ENCODE data around the gene GPX4.

Gene GPX4

GRCh38 chr19:1065606-1066109 is 38.1 kb upstream of the GPX4 start:
- TF ChIP-seq, protein P1, sequence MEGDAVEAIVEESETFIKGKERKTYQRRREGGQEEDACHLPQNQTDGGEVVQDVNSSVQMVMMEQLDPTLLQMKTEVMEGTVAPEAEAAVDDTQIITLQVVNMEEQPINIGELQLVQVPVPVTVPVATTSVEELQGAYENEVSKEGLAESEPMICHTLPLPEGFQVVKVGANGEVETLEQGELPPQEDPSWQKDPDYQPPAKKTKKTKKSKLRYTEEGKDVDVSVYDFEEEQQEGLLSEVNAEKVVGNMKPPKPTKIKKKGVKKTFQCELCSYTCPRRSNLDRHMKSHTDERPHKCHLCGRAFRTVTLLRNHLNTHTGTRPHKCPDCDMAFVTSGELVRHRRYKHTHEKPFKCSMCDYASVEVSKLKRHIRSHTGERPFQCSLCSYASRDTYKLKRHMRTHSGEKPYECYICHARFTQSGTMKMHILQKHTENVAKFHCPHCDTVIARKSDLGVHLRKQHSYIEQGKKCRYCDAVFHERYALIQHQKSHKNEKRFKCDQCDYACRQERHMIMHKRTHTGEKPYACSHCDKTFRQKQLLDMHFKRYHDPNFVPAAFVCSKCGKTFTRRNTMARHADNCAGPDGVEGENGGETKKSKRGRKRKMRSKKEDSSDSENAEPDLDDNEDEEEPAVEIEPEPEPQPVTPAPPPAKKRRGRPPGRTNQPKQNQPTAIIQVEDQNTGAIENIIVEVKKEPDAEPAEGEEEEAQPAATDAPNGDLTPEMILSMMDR (IDR thresholded peaks at IDR 0.05; ENCODE audit: borderline replicate concordance, insufficient read depth, low read depth, low read length), result no peak

DNA sequence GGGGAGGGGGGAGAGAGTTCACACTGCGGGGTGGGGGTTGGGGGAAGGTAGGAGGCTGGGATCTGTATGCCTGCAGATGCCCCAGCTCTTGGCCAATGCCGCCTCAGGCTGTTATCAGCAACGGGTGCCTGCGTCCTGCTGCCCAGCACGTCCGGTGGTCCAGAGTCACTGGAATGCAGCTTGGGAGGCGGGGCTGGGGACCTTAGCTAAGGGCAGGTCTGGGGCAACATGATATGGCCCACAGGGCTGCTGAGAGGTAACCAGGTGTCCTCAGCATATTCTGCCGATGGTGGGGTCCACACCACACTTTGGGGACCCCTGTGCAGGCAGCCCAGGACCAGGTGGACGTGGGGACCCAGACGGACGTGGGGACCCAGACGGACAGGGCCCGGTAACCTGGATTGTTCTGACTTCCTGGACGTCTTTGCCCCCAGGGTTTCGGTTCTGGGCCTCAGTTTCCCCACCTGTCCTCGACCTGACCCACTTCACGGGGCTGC is 37.5 kb upstream of the GPX4 start:
- peak overlapping the region; percentile 91 for H3K4me3 ChIP-seq (ENCODE audit: low read depth, low read length)
- TF ChIP-seq, protein P1 (IDR thresholded peaks at IDR 0.05; ENCODE audit: borderline replicate concordance, insufficient read depth, low read depth, low read length), result no peak

More at GRCh38 chr19:1065606-1066109, 38.1 kb upstream of the GPX4 start:
- no peak overlapping the region for H3K4me3 ChIP-seq (ENCODE audit: low read depth, low read length)

- peak within 1 kb of the TSS; percentile 91 for H3K4me3 ChIP-seq (ENCODE audit: low read depth, low read length)
These were observed 37.0 kb upstream of the GPX4 start, which contains the start of gene ARHGAP45 for GRCh38 chr19:1066748-1067340. Gene ARHGAP45 (plus strand): TSS chr19:1067167. CDS start chr19:1067406, 239 bp downstream.

DNA sequence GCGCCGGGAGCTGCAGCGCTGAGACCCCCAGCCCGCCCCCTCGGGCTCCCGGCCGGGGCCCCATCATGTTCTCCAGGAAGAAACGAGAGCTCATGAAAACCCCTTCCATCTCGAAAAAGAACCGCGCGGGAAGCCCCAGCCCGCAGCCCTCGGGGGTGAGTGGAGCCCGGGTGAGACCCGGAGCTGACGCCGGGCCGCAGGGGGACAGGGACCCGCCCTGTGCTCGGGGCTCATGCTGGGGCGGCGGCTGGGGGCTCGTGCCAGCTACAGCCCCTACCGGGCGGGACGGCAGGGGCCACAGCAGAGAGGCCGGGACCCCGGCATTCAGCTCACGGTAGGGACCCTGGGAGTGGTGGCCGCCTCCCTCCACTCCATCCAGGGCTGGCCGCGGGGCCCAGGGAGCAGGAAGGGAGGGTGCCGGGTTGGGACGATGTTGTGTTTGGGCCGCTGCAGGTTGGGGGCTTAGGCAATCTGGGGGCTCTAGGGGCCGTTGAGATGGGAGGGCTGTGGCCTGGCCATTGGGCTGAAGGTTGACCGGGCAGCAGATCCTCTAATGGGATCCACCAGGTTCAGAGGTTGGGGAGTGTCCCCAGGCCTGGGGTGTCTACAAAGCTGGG is 36.3 kb upstream of the GPX4 start:
- TF ChIP-seq, protein P1 (IDR thresholded peaks at IDR 0.05; ENCODE audit: borderline replicate concordance, insufficient read depth, low read depth, low read length), result no peak
- H3K4me3 ChIP-seq (ENCODE audit: low read depth, low read length), result peak overlapping the region; percentile 91

More at GRCh38 chr19:1066748-1067340, 37.0 kb upstream of the GPX4 start, which contains the start of gene ARHGAP45:
- TF ChIP-seq, protein P1 (IDR thresholded peaks at IDR 0.05; ENCODE audit: borderline replicate concordance, insufficient read depth, low read depth, low read length), result no peak

- H3K4me3 ChIP-seq (ENCODE audit: low read depth, low read length), result peak overlapping the region; percentile 91
- TF ChIP-seq, protein P1 (IDR thresholded peaks at IDR 0.05; ENCODE audit: borderline replicate concordance, insufficient read depth, low read depth, low read length), result no peak
These were observed 35.5 kb upstream of the GPX4 start for GRCh38 chr19:1068009-1069001.

DNA sequence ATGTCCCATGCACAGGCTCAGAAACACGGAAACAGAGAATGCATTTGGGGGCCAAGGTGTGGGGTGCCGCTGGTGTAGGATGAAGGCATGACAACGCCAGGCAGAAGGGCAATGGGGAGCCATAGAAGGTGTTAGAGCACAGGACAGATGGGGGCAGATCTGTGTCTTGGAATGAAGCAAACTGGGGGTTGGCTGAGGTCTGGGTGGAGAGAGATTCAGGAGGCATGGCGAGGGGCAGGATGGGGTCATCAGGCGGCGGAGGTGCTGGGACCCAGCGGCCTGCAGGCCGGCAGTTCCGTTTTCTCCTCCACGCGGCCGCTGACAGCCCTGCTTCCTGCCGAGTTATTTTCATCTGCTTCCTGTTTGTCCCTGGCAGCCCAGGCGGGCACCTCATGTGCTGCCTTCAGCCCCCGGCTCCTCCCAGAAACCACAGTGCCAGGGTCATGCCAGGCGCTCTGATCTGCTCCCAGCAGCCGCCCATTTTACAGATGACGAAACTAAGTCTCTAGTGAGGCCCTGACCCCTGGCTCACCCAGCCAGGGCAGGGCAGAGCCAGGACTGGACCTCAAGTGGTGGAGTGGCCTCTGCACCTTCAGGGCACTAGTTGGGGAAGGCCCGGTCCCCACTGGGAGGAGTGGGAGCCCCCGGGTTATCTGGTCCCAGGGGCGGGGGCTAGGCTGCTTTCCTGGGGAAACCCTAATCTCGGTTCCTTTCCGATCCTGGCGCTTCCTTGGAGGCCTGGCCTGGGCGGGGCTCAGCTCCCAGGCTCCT is 34.6 kb upstream of the GPX4 start:
- peak overlapping the region; percentile 91 for H3K4me3 ChIP-seq (ENCODE audit: low read depth, low read length)
- TF ChIP-seq, protein P1 (IDR thresholded peaks at IDR 0.05; ENCODE audit: borderline replicate concordance, insufficient read depth, low read depth, low read length), result 0 out of 2 replicates have a peak, but pooled peaks have one; percentile 14

Measured in GM12875 (cell line).